K562 (cell line): ENCODE data around the gene JUND. TPM values are rescaled to one million over a fixed set of nuclear protein-coding genes. Genes with fewer than 3 reads are reported as not detected.
A peak's percentile ranks its signal among the peaks of the same experiment; 100 is the strongest.

Source experiments
- ADNP ChIP-seq: fragments of 200-800 bp; sonication (Bioruptor generic); IDR thresholded peaks from 2 replicates; pipeline ENCODE4 v1.6.1; 2016; ENCODE audit warnings: missing genetic modification characterization, missing compliant biosample characterization
- KLF1 ChIP-seq: fragments of 450-650 bp; IDR thresholded peaks from 2 replicates; pipeline ENCODE4 v1.6.1; 2016; ENCODE audit warnings: missing genetic modification characterization, missing compliant biosample characterization
- MEF2A ChIP-seq: IDR thresholded peaks from 2 replicates; pipeline ENCODE4 v1.6.1; 2011; ENCODE audit warnings: low read depth, mild to moderate bottlenecking, low read length, moderate library complexity; ENCODE audit not compliant: control insufficient read depth
- NFE2L1 ChIP-seq: fragments of 450-650 bp; IDR thresholded peaks from 2 replicates; pipeline ENCODE4 v1.6.1; 2016; ENCODE audit warnings: missing genetic modification characterization, low read depth, mild to moderate bottlenecking, missing compliant biosample characterization, moderate library complexity, borderline replicate concordance
- RB1 ChIP-seq: fragments of 450-650 bp; IDR thresholded peaks from 2 replicates; pipeline ENCODE4 v1.6.1; 2017; ENCODE audit warnings: low read depth, mild to moderate bottlenecking
- SIN3B ChIP-seq: fragments of 450-650 bp; IDR thresholded peaks from 2 replicates; pipeline ENCODE4 v1.6.1; 2017; ENCODE audit warnings: low read depth, mild to moderate bottlenecking, moderate library complexity
- TBP ChIP-seq: optimal IDR thresholded peaks from 2 replicates; pipeline ENCODE3; 2011; ENCODE audit warnings: low read depth, low read length, improper control_type of control experiment
- ZNF239 ChIP-seq: fragments of 250-450 bp; sonication (Bioruptor Pico); IDR thresholded peaks from 2 replicates; pipeline ENCODE4 v1.4.0; 2020; ENCODE audit warnings: mild to moderate bottlenecking
- ZNF764 ChIP-seq: fragments of 250-450 bp; sonication (Bioruptor Pico); IDR thresholded peaks from 2 replicates; pipeline ENCODE4 v1.4.0; 2020; ENCODE audit warnings: low read depth, mild to moderate bottlenecking, moderate library complexity
- ZZZ3 ChIP-seq: fragments of 450-650 bp; IDR thresholded peaks from 2 replicates; pipeline ENCODE4 v1.6.1; 2016; ENCODE audit warnings: antibody characterized with exemption, mild to moderate bottlenecking, moderate library complexity
- polyA plus RNA-seq, 8 experiments: library from polyadenylated mRNA; depleted of rRNA in 4 of 8; stranded (reverse) in 5 of 8; unstranded in 3 of 8; fragments of >200 nt; fragmentation: Nextera tagmentation in 2 of 8; fragmentation: Illumina TruSeq in 1 of 8; extraction: Ambion mirVana in 2 of 8; extraction: Trizol in 1 of 8; gene quantifications; 2 replicates each; pipeline versions ENCODE4 v1.2.1 to v1.2.3, GENCODE V29; 2011 to 2014; ENCODE audit warnings: inconsistent platforms in 1 of 8, missing spikeins in 1 of 8
- total RNA-seq, 7 experiments: library from RNA; depleted of rRNA in 6 of 7; stranded (reverse); fragments of >200 nt in 6 of 7; fragmentation: Illumina TruSeq in 2 of 7; extraction: Trizol in 2 of 7; gene quantifications; 2 replicates each; pipeline versions ENCODE4 v1.2.1 to v1.2.3, GENCODE V29; 2011 to 2021; ENCODE audit warnings: low replicate concordance in 1 of 7
- TF ChIP-seq, protein P1 (sequence below): fragments of 200-600 bp; sonication (generic); IDR thresholded peaks from one replicate; pipeline ENCODE4 v1.6.1; 2012; ENCODE audit warnings: mild to moderate bottlenecking, low read depth, low read length, inconsistent platforms
- TF ChIP-seq, protein P2 (sequence below): fragments of 250-450 bp; sonication (Bioruptor Pico); IDR thresholded peaks from 2 replicates; pipeline ENCODE4 v1.5.0; 2021; ENCODE audit warnings: mild to moderate bottlenecking, borderline replicate concordance
- TF ChIP-seq, protein P3 (sequence below): fragments of 250-450 bp; sonication (Bioruptor Pico); IDR thresholded peaks from 2 replicates; pipeline ENCODE4 v1.4.0; 2020; ENCODE audit warnings: borderline replicate concordance

The JUND gene
- total and polyA plus RNA-seq, 9 of the 15 experiments (the other 6 are each of a cell fraction or from before 2014, with no cell fraction given) = 6.4 to 286 (median 42.3) TPM

DNA sequence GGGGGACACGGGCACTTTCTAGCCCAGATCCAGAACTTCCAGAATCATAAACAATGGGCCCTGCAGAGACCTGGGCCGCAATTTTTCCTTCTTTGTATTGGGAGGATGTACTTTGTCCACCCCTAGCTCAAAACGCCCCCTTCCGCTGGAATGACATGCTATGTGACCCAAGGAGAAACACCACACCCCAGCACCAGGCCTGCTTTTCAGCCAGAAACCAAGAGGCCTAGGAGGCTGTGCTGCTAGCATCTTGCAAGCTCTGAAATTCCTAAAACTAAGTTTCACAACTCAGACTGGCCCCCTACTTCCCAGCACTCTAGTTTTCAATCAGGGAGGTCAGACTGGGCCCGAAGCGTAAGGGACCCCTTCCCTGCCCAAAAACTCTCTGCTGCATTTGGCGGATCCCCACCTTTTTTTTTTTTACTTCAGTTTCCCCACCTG, 40.9 kb upstream of the JUND start (continued):
- TF ChIP-seq, protein P1, sequence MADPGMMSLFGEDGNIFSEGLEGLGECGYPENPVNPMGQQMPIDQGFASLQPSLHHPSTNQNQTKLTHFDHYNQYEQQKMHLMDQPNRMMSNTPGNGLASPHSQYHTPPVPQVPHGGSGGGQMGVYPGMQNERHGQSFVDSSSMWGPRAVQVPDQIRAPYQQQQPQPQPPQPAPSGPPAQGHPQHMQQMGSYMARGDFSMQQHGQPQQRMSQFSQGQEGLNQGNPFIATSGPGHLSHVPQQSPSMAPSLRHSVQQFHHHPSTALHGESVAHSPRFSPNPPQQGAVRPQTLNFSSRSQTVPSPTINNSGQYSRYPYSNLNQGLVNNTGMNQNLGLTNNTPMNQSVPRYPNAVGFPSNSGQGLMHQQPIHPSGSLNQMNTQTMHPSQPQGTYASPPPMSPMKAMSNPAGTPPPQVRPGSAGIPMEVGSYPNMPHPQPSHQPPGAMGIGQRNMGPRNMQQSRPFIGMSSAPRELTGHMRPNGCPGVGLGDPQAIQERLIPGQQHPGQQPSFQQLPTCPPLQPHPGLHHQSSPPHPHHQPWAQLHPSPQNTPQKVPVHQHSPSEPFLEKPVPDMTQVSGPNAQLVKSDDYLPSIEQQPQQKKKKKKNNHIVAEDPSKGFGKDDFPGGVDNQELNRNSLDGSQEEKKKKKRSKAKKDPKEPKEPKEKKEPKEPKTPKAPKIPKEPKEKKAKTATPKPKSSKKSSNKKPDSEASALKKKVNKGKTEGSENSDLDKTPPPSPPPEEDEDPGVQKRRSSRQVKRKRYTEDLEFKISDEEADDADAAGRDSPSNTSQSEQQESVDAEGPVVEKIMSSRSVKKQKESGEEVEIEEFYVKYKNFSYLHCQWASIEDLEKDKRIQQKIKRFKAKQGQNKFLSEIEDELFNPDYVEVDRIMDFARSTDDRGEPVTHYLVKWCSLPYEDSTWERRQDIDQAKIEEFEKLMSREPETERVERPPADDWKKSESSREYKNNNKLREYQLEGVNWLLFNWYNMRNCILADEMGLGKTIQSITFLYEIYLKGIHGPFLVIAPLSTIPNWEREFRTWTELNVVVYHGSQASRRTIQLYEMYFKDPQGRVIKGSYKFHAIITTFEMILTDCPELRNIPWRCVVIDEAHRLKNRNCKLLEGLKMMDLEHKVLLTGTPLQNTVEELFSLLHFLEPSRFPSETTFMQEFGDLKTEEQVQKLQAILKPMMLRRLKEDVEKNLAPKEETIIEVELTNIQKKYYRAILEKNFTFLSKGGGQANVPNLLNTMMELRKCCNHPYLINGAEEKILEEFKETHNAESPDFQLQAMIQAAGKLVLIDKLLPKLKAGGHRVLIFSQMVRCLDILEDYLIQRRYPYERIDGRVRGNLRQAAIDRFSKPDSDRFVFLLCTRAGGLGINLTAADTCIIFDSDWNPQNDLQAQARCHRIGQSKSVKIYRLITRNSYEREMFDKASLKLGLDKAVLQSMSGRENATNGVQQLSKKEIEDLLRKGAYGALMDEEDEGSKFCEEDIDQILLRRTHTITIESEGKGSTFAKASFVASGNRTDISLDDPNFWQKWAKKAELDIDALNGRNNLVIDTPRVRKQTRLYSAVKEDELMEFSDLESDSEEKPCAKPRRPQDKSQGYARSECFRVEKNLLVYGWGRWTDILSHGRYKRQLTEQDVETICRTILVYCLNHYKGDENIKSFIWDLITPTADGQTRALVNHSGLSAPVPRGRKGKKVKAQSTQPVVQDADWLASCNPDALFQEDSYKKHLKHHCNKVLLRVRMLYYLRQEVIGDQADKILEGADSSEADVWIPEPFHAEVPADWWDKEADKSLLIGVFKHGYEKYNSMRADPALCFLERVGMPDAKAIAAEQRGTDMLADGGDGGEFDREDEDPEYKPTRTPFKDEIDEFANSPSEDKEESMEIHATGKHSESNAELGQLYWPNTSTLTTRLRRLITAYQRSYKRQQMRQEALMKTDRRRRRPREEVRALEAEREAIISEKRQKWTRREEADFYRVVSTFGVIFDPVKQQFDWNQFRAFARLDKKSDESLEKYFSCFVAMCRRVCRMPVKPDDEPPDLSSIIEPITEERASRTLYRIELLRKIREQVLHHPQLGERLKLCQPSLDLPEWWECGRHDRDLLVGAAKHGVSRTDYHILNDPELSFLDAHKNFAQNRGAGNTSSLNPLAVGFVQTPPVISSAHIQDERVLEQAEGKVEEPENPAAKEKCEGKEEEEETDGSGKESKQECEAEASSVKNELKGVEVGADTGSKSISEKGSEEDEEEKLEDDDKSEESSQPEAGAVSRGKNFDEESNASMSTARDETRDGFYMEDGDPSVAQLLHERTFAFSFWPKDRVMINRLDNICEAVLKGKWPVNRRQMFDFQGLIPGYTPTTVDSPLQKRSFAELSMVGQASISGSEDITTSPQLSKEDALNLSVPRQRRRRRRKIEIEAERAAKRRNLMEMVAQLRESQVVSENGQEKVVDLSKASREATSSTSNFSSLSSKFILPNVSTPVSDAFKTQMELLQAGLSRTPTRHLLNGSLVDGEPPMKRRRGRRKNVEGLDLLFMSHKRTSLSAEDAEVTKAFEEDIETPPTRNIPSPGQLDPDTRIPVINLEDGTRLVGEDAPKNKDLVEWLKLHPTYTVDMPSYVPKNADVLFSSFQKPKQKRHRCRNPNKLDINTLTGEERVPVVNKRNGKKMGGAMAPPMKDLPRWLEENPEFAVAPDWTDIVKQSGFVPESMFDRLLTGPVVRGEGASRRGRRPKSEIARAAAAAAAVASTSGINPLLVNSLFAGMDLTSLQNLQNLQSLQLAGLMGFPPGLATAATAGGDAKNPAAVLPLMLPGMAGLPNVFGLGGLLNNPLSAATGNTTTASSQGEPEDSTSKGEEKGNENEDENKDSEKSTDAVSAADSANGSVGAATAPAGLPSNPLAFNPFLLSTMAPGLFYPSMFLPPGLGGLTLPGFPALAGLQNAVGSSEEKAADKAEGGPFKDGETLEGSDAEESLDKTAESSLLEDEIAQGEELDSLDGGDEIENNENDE = no peak
- TF ChIP-seq RB1 (no peak), ZNF764 (CRISPR knock-in tag) (no peak), NFE2L1 (tag) (no peak), KLF1 (no peak), SIN3B (no peak), MEF2A (no peak), ADNP (tag) (no peak), ZZZ3 (peak; percentile 82; the same call in 1 of the 2 replicates), TBP (no peak), ZNF239 (CRISPR knock-in tag) (no peak)
- TF ChIP-seq, protein P2, sequence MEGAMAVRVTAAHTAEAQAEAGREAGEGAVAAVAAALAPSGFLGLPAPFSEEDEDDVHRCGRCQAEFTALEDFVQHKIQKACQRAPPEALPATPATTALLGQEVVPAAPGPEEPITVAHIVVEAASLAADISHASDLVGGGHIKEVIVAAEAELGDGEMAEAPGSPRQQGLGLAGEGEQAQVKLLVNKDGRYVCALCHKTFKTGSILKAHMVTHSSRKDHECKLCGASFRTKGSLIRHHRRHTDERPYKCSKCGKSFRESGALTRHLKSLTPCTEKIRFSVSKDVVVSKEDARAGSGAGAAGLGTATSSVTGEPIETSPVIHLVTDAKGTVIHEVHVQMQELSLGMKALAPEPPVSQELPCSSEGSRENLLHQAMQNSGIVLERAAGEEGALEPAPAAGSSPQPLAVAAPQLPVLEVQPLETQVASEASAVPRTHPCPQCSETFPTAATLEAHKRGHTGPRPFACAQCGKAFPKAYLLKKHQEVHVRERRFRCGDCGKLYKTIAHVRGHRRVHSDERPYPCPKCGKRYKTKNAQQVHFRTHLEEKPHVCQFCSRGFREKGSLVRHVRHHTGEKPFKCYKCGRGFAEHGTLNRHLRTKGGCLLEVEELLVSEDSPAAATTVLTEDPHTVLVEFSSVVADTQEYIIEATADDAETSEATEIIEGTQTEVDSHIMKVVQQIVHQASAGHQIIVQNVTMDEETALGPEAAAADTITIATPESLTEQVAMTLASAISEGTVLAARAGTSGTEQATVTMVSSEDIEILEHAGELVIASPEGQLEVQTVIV = no peak
- TF ChIP-seq, protein P3, sequence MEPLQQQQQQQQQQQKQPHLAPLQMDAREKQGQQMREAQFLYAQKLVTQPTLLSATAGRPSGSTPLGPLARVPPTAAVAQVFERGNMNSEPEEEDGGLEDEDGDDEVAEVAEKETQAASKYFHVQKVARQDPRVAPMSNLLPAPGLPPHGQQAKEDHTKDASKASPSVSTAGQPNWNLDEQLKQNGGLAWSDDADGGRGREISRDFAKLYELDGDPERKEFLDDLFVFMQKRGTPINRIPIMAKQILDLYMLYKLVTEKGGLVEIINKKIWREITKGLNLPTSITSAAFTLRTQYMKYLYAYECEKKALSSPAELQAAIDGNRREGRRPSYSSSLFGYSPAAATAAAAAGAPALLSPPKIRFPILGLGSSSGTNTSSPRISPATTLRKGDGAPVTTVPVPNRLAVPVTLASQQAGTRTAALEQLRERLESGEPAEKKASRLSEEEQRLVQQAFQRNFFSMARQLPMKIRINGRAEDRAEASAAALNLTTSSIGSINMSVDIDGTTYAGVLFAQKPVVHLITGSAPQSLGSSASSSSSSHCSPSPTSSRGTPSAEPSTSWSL (CRISPR knock-in tag) = no peak
